SK-N-SH treated with all-trans-retinoic acid at 6 μM for 48 hours (cell line): ENCODE results near the gene ARHGEF37.

Experiments used
- BACH2 ChIP-seq: fragments of 250-450 bp; sonication (Bioruptor Pico); IDR thresholded peaks from 2 replicates; pipeline ENCODE4 v1.9.0; 2021; ENCODE audit warnings: mild to moderate bottlenecking, borderline replicate concordance
- CREB5 ChIP-seq: fragments of 250-450 bp; sonication (Bioruptor Pico); IDR thresholded peaks from 2 replicates; pipeline ENCODE4 v1.5.1; 2020; ENCODE audit warnings: low read depth, mild to moderate bottlenecking, moderate library complexity
- RARB ChIP-seq: fragments of 250-450 bp; sonication (Bioruptor Pico); IDR thresholded peaks from 2 replicates; pipeline ENCODE4 v1.8.0; 2021; ENCODE audit warnings: mild to moderate bottlenecking, moderate library complexity
- ZFP3 ChIP-seq: fragments of 250-450 bp; sonication (Bioruptor Pico); IDR thresholded peaks from 2 replicates; pipeline ENCODE4 v1.5.0; 2020; ENCODE audit warnings: mild to moderate bottlenecking, moderate library complexity
- ZNF565 ChIP-seq: fragments of 450-650 bp; formaldehyde crosslinking; conservative IDR thresholded peaks from 2 replicates; pipeline ENCODE4 v1.5.0; 2020; ENCODE audit warnings: low read depth, mild to moderate bottlenecking, moderate library complexity
- ZNF70 ChIP-seq: fragments of 450-650 bp; formaldehyde crosslinking; IDR thresholded peaks from 2 replicates; pipeline ENCODE4 v1.5.0; 2020; ENCODE audit warnings: mild to moderate bottlenecking, moderate library complexity

DNA sequence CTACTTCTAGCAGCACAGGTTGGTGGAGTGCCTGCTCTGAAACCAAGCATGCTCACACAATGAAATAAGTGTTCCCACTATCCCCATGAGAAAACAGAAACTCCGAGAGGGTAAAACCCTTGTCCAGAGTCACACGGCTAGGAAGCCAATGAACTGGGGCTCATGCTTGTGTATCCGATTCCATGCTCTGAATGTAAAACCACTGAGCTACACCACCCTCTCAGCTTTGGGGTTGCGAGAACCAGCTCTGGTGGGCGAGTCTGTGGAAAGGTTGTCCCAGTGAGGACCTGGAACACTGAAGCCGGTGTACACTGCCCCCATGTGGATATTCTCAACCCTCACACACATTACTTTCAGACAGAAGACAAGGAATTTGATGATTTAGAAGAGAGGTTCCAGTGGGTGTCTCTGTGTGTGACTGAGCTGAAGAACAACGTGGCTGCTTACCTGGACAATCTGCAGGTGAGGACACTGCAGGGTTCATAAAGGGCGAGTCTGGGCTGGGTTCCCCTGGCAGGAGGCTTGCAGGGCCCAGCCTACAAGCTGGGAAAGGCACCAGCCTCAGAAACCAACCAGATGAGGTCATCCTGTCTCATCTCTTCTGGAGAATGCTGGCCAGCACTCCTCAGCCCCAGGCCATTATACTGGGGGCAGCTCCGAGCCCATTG, 37.4 kb downstream of the ARHGEF37 start:
- no peak for TF ChIP-seq ZFP3 (CRISPR knock-in tag)
- TF ChIP-seq RARB (CRISPR knock-in tag), result no peak
- no peak for TF ChIP-seq ZNF565
- TF ChIP-seq ZNF70 (CRISPR knock-in tag), result no peak
- TF ChIP-seq BACH2, result no peak
- TF ChIP-seq CREB5, result no peak
